ENCODE measurements around the gene ACSM4.
A peak's percentile ranks its signal among the peaks of the same experiment; 100 is the strongest.

The ACSM4 gene

DNA sequence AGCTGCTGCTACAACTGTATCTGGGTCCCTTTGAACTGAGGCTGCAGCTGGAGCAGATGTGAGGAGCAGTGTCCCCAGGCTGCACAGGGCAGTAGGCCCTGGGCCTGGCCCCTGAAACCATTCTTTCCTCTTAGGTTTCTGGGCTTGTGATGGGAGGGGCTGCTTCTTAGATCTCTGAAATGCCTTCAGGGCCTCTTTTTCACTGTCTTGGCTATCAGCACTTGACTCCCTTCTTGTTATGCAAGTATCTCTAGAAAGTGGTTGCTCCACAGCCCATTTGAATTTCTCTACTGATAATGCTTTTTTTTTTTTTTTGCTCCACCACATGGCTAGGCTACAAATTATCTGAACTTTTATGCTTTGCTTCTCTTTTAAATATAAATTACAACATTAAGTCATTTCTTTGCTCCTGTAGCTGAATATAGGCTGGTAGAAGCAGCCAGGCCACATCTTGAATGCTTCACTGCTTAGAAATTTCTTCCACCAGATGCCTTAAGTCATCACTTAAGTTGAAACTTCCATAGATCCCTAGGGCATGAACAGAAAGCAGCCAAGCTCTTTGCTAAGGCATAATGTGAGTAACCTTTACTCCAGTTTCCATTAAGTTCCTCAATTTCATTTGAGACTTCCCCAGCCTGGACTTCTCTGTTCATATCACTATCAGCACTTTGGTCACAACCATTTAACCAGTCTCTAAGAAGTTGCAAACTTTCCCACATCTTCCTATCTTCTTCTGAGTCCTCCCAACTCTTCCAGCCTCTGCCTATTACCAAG lies 41.1 kb downstream of the ACSM4 start:
- DNase-seq: no peak

DNA sequence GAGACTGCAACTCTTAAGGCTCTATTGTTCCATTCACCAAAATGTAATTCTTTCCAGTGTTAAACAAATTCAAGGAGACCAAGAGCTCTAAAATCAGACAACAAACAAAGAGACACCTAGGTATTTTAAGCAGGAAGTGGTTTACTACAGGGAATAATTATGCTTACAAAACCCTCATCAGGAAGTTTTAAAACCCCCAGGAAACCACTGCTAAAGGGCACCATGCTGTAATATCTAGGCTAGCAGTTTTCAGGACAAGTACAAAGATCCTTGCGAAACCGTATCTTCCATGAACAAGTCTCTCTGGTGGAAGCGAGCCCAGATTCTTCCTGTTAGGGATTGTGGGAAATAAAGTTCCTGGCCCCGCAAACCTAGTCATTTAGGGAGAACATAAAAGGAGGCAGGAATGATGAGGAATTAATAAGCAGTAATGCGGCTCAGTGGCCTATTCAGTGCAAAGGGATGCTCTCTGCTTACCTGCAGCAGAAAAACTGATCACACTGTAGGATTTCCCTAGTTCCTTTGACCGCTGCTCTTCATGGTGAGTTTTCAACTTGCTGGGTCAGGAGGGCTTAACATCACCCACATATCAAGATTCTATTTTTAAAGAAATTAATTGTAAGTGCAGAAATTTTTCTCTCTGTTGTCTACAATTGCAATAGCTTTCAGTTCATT lies 42.8 kb downstream of the ACSM4 start:
- DNase-seq: no peak

- no peak for DNase-seq
These were observed 45.5 kb downstream of the ACSM4 start for GRCh38 chr12:7349418-7349817.

DNA sequence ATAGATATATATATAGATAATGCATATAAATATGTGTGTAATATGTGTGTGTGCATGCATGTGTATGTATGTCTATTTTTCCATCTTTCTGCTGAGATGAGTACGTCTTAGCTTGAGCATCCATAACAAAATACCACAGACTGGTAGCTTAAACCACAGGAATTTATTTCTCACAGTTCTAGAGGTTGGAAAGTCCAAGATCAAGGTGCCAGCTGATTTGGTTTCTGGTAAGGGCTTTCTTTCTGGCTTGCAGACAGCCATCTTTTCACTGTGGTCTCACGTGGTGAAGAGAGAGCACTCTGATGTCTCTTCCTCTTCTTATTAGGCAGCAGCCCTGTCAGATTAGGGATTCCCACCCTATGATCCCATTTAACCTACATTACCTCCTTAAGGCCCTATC lies 47.3 kb downstream of the ACSM4 start:
- DNase-seq: no peak

GRCh38 chr12:7352661-7353060 lies 48.8 kb downstream of the ACSM4 start:
- no peak for DNase-seq

- no peak for DNase-seq
These were observed 50.7 kb downstream of the ACSM4 start for GRCh38 chr12:7354529-7354928.

DNA sequence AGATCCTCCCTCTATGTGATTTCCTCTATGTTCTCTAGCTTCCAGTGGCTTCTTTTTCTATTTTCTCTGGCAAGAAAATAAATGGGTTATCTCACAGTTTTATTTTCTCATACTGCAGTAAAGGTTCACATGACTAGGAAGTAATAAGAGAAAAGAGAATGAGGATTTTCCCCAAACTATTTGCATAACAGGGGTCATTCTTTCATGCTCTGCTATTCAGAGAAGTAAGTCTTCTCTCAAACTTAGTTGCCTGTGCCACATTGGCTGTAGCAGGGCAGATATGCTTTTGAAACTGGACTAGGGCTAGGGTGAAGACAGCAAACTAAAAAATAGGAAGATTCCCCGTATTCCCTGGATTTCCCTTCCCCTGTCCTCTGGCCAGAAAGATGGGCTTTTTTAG lies 57.4 kb downstream of the ACSM4 start:
- no peak for DNase-seq

DNA sequence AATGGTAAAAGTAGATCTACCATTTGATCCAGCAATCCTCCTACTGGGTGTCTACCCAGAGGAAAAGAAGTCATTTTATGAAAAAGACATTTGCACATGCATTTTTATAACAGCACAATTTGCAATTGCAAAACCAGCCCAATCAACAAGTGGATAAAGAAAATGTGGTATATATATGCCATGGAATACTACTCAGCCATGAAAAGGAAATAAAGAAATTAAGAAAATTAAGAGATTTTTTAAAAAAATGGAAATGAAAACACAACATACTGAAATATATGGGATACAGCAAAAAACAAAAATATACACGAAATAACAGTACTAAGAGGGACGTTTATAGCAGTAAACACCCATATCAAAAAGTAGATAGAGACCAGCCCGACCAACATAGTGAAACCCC lies 58.9 kb downstream of the ACSM4 start:
- DNase-seq: no peak

DNA sequence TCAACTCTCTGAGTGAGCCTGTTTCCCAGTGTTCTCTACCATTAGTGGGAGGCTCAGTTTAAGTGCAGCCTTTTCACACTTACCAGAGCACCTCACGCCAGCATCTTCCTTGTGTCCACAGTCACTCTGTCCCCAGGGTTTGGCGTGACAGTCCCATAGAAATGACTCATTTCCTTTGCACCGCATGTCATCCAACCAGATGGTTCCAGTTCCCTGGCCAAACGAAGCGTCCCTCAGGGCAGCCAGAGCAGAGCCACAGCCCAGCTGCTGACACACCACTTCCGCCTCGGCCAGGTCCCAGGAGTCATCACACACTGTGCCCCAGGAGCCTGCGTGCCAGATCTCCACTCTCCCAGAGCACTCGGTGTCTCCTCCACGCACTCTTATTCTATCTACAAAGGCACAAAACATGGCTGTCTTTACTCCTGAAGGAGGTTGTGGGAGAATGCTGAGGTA lies 65.4 kb downstream of the ACSM4 start:
- peak; percentile 3 for DNase-seq

DNA sequence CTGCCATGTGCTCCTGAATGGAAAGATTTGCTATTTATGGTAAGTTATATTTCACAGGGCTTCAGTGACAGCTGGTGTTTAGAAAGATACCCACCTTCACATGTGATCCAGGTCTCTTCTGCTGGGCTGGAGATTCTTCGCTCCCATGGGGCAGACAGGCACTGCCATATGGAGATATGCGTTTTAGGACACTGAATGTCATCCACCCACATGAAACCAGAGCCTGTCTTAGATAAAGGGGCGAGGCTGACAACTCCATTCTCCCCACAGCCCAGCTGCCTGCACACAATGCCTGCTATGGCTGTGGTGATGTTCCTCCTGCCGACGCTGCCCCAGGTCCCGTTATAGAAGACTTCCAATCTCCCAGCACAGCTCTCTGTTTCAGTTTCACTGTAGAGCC lies 69.4 kb downstream of the ACSM4 start:
- DNase-seq: no peak

DNA sequence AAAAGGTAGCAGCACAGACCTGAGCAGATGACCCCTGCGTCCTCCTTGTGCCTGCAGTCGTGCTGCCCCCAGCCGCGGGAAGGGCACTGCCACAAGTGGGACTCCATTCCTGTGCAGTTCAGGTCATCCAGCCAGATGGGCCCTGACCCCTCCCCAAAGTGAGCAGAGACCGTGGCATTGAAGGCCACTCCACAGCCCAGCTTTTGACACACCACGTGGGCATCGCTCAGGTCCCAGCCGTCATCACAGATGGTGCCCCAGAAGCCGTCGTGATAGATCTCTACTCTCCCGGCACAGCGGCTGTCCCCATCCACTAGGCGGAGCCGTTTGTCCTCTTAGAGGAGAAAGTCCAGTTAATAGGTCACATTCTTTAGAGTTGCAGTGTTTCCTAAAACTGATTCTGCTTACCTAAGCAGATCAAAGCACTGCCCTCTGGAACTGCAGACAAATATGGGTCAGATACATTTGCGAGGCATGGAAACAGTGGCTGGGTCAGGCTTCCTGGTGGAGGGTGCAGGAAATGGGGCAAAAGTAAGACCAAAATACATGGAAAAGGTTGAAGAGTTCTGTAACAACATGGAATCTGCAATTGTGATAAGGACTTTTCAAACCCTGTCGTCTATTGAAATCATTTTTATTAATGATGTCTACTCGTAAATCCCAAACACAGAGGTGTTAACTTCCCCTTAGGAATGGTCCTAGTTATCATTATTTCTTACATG lies 70.7 kb downstream of the ACSM4 start:
- peak; percentile 42 for DNase-seq

- no peak for DNase-seq
These were observed 71.3 kb downstream of the ACSM4 start for GRCh38 chr12:7375145-7375543.

GRCh38 chr12:7376196-7376595 lies 72.3 kb downstream of the ACSM4 start:
- DNase-seq: peak; percentile 73

All from fibroblast of skin of right quadriceps (primary cell).